Kidney (tissue), 14 donors: Measurements from ENCODE around the gene ANKRD11. TPM values are rescaled to one million over a fixed set of nuclear protein-coding genes. Genes with fewer than 3 reads are reported as not detected.

ENCODE experiments used
- DNase-seq, 5 donors: peaks; one replicate each; pipeline ENCODE4 v3.0.0-alpha.2; 2013 to 2020
- FAIRE-seq: peaks from 2 replicates; lab custom pipeline; 2012; peaks lifted over from hg19 to GRCh38; lab: Jason Lieb, UNC
- H3K27ac ChIP-seq, 2 donors: one replicate each; pipeline ENCODE4 v1.7.0; 2013; ENCODE audit warnings: low read depth in 2 of 2, low read length in 2 of 2, inconsistent platforms in 1 of 2
- H3K27me3 ChIP-seq: one replicate; pipeline ENCODE4 v1.7.1; 2013; ENCODE audit warnings: low read length, inconsistent platforms; ENCODE audit not compliant: control insufficient read depth, insufficient read depth
- H3K36me3 ChIP-seq, 3 donors: one replicate each; pipeline versions ENCODE4 v1.7.0 to v1.7.1; 2013; ENCODE audit warnings: low read length in 3 of 3, control low read depth in 1 of 3, inconsistent platforms in 1 of 3; ENCODE audit not compliant: insufficient read depth in 3 of 3, control insufficient read depth in 2 of 3
- H3K4me1 ChIP-seq, 3 donors: one replicate each; pipeline versions ENCODE4 v1.7.0 to v1.7.1; 2013; ENCODE audit warnings: low read length in 3 of 3, inconsistent platforms in 1 of 3, low read depth in 1 of 3; ENCODE audit not compliant: control insufficient read depth in 2 of 3, insufficient read depth in 2 of 3
- H3K4me3 ChIP-seq, 3 donors: one replicate each; pipeline versions ENCODE4 v1.7.0 to v1.8.1; 2013; ENCODE audit warnings: low read length in 3 of 3, control low read depth in 1 of 3, inconsistent platforms in 1 of 3
- H3K9ac ChIP-seq, 3 donors: one replicate each; pipeline versions ENCODE4 v1.7.0 to v1.7.1; 2013; ENCODE audit warnings: low read length in 3 of 3, control low read depth in 1 of 3, inconsistent platforms in 1 of 3
- H3K9me3 ChIP-seq, 3 donors: one replicate each; pipeline versions ENCODE4 v1.7.0 to v1.7.1; 2013; ENCODE audit warnings: low read length in 3 of 3, control low read depth in 1 of 3, inconsistent platforms in 1 of 3; ENCODE audit not compliant: control insufficient read depth in 2 of 3, insufficient read depth in 1 of 3
- intact Hi-C: fragments of 100-400 bp; cut with DNase I; formaldehyde crosslinking; loops from one replicate; pipeline ENCODE4 v1.11.1; 2022
- polyA plus RNA-seq: library from polyadenylated mRNA; stranded (reverse); fragments of 350-450 nt; fragmentation: Illumina TruSeq; extraction: RNeasy Lipid Tissue Mini Kit (QIAGEN cat#74804); gene quantifications from one replicate; pipeline ENCODE4 v1.2.3, GENCODE V29; 2014; ENCODE audit warnings: low read depth, low replicate concordance; ENCODE audit not compliant: insufficient read depth
- total RNA-seq: library from RNA; stranded (reverse); fragmentation: NEBNext Ultra II Directional; extraction: Animal tissue kit (Norgen Biotek cat#: 25700); gene quantifications from one replicate; pipeline ENCODE4 v1.2.1, GENCODE V29; 2021
- TF ChIP-seq, protein P1 (sequence below): IDR thresholded peaks from 3 replicates; pipeline ENCODE4 v1.5.1; 2012; ENCODE audit warnings: mild to moderate bottlenecking, moderate library complexity, borderline replicate concordance; ENCODE audit not compliant: insufficient read depth; ENCODE audit errors: extremely low read depth
- donor health status: control.
- donor health status: control.
- donor health status: control.
- donor health status: control.
- donor health status: control.
- donor health status: DM: yes; HTN: yes; CAD: no.
- donor health status: Normal renal cell carcinoma (clear cell type).

Gene ANKRD11
- total and polyA plus RNA-seq, 2 donors from 2014 or later: 36.2 to 154 TPM

DNA sequence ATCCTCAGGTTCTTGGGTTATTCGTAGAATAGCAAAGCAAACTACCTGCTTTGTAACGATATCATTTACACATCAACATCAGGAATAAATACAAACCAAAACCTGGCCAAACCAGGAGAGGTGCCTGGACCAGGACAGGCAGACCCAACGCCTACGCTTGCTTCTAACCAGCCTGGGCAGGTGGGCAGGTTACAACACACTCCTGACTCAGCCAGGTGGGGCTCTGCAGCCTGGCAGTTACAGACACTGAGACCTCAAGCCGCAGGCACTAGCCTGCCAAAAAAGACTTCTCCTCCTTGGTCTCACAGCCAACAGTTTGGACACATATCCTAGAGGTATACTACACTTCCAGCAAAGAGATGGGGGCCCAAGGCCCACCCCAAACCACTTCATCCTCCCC, 14.0 kb downstream of the ANKRD11 start:
- Histone ChIP-seq H3K27ac (no peak overlapping the region), H3K9ac (no peak overlapping the region), H3K4me3 (no peak overlapping the region), H3K4me1 (peaks cover 0 to 27% (median 21%) of the 10 kb centered on the region in 3 donors), H3K27me3 (no peaks in the 10 kb centered on the region), H3K9me3 (no peaks in the 10 kb centered on the region), H3K36me3 (no peaks in the 10 kb centered on the region)
- intact Hi-C loops: no loop called here
- FAIRE-seq (no peak), DNase-seq (no peak)
- TF ChIP-seq, protein P1, sequence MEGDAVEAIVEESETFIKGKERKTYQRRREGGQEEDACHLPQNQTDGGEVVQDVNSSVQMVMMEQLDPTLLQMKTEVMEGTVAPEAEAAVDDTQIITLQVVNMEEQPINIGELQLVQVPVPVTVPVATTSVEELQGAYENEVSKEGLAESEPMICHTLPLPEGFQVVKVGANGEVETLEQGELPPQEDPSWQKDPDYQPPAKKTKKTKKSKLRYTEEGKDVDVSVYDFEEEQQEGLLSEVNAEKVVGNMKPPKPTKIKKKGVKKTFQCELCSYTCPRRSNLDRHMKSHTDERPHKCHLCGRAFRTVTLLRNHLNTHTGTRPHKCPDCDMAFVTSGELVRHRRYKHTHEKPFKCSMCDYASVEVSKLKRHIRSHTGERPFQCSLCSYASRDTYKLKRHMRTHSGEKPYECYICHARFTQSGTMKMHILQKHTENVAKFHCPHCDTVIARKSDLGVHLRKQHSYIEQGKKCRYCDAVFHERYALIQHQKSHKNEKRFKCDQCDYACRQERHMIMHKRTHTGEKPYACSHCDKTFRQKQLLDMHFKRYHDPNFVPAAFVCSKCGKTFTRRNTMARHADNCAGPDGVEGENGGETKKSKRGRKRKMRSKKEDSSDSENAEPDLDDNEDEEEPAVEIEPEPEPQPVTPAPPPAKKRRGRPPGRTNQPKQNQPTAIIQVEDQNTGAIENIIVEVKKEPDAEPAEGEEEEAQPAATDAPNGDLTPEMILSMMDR: no peak

DNA sequence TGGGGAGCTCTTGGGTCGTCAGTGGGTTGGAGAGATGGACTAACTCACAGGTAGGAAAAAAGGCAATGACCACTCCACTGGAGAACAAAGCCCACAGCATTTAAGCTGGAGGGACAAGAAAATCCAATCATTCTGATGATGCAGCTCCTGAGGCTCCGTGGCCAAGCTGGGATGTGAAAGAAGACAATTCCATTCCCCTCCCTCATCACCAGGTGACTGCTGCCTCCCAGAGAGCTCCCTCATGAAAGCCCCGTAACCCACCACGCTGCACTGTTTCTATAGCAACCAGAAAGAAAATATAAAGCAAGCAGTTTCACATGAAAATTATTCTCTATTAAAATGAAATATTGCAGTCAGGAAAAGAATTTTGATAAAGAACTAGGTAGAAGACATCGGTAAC, 15.2 kb downstream of the ANKRD11 start:
- H3K4me1 ChIP-seq: peaks cover 0 to 30% (median 21%) of the 10 kb centered on the region in 3 donors
- H3K27me3 ChIP-seq: no peaks in the 10 kb centered on the region
- no peak for DNase-seq
- no peaks in the 10 kb centered on the region for H3K36me3 ChIP-seq
- FAIRE-seq: no peak
- H3K9ac ChIP-seq: no peak overlapping the region
- intact Hi-C loops: no loop called here
- no peak overlapping the region for H3K4me3 ChIP-seq
- no peak overlapping the region for H3K27ac ChIP-seq
- no peaks in the 10 kb centered on the region for H3K9me3 ChIP-seq
- TF ChIP-seq, protein P1: no peak

DNA sequence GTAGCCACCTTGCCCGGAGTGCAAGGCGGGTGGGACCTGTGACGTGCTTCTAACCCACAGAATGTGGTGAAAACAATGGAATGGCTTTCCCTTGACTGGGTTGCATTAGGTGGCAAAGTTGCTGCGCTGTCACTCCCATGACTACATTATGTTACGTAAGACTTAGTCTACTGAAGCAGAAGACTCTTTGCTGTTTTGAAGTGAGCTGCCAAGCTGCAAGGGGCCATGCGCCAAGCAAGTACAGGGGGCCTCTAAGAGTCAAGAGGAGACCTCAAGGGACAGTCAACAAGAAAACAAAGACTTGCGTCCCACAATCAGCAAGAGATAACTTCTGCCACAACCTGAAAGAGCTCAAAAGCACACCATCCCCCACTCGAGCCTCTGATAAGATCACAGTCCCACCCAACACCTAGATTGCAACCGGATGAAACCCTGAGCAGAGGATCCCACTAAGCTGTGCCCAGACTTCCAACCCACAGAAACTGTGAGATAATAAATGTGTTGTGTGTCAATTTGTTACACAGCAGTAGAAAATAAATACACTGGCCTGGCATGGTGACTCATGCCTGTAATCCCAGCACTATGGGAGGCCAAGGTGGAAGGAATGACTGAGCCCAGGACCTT, 16.5 kb downstream of the ANKRD11 start:
- Histone ChIP-seq H3K4me3 (no peak overlapping the region), H3K27me3 (no peaks in the 10 kb centered on the region), H3K9ac (no peak overlapping the region), H3K36me3 (no peaks in the 10 kb centered on the region), H3K4me1 (peaks cover 0 to 30% (median 21%) of the 10 kb centered on the region in 3 donors), H3K27ac (no peak overlapping the region), H3K9me3 (no peaks in the 10 kb centered on the region)
- TF ChIP-seq, protein P1: no peak
- DNase-seq (no peak), FAIRE-seq (no peak)
- intact Hi-C loops: no loop called here
